Neural cell (in vitro differentiated cells): ENCODE measurements around the gene ALOX12B. TPM values are rescaled to one million over a fixed set of nuclear protein-coding genes. Genes with fewer than 3 reads are reported as not detected.

Experiments used
- H2AFZ ChIP-seq: fragments of 200-600, 300-800 bp; sonication (generic), shearing (Covaris generic); 2 replicates; pipeline ENCODE4 v1.6.0; 2014; ENCODE audit warnings: low read depth, mild to moderate bottlenecking, antibody characterized with exemption, low read length, moderate library complexity
- H3F3A ChIP-seq: fragments of 200-600 bp; shearing (Covaris generic); 2 replicates; pipeline ENCODE4 v1.6.1; 2016; ENCODE audit warnings: mild to moderate bottlenecking, moderate library complexity, mixed read lengths, antibody characterized with exemption, low read length; ENCODE audit not compliant: insufficient read depth, poor library complexity, severe bottlenecking
- H3K27ac ChIP-seq: fragments of 200-600, 300-800 bp; sonication (generic), shearing (Covaris generic); 2 replicates; pipeline ENCODE4 v1.5.1; 2014; ENCODE audit warnings: mild to moderate bottlenecking, low read length, moderate library complexity
- H3K27me3 ChIP-seq: fragments of 300-800, 200-600 bp; sonication (generic), shearing (Covaris generic); 2 replicates; pipeline ENCODE4 v1.6.0; 2014; ENCODE audit warnings: mild to moderate bottlenecking, low read depth, low read length, moderate library complexity; ENCODE audit not compliant: insufficient read depth
- H3K36me3 ChIP-seq: fragments of 300-800, 200-600 bp; sonication (generic), shearing (Covaris generic); 2 replicates; pipeline ENCODE4 v1.5.1; 2014; ENCODE audit warnings: mild to moderate bottlenecking, antibody characterized with exemption, low read length, moderate library complexity; ENCODE audit not compliant: insufficient read depth
- H3K4me2 ChIP-seq: fragments of 300-800, 200-600 bp; sonication (generic), shearing (Covaris generic); 2 replicates; pipeline ENCODE4 v1.6.0; 2014; ENCODE audit warnings: mild to moderate bottlenecking, low read length
- H3K4me3 ChIP-seq: fragments of 300-800, 200-600 bp; sonication (generic), shearing (Covaris generic); 2 replicates; pipeline ENCODE4 v1.5.1; 2014; ENCODE audit warnings: mild to moderate bottlenecking, low read length, moderate library complexity
- H3K79me2 ChIP-seq: fragments of 200-600 bp; shearing (Covaris generic); replicated peaks from 2 replicates; pipeline ENCODE4 v1.6.0; 2014; ENCODE audit warnings: mild to moderate bottlenecking, low read length, moderate library complexity; ENCODE audit not compliant: insufficient read depth
- H3K9ac ChIP-seq: fragments of 300-800, 200-600 bp; sonication (generic), shearing (Covaris generic); 2 replicates; pipeline ENCODE4 v1.6.1; 2016; ENCODE audit warnings: mild to moderate bottlenecking, low read length, mixed read lengths
- H3K9me2 ChIP-seq: fragments of 200-600 bp; shearing (Covaris generic); 2 replicates; pipeline ENCODE4 v1.6.1; 2016; ENCODE audit warnings: mild to moderate bottlenecking, low read length, mixed read lengths; ENCODE audit not compliant: insufficient read depth
- H3K9me3 ChIP-seq: fragments of 200-600, 300-800 bp; sonication (generic), shearing (Covaris generic); 2 replicates; pipeline ENCODE4 v1.6.1; 2016; ENCODE audit warnings: mild to moderate bottlenecking, mixed run types, low read length, moderate library complexity, mixed read lengths
- H4K20me1 ChIP-seq: fragments of 200-600 bp; shearing (Covaris generic); 2 replicates; pipeline ENCODE4 v1.6.1; 2016; ENCODE audit warnings: mild to moderate bottlenecking, mixed run types; ENCODE audit not compliant: insufficient read depth
- CTCF ChIP-seq: fragments of 450-650 bp; IDR thresholded peaks from 2 replicates; pipeline ENCODE4 v1.5.1; 2014; ENCODE audit warnings: antibody characterized with exemption, mild to moderate bottlenecking, moderate library complexity; ENCODE audit not compliant: poor library complexity, severe bottlenecking
- EP300 ChIP-seq: fragments of 450-650 bp; conservative IDR thresholded peaks from 2 replicates; pipeline ENCODE4 v1.6.1; 2014; ENCODE audit warnings: antibody characterized with exemption, mild to moderate bottlenecking, moderate library complexity; ENCODE audit not compliant: poor library complexity, severe bottlenecking
- EZH2 ChIP-seq: fragments of 200-600, 300-800 bp; shearing (Covaris generic), sonication (generic); IDR thresholded peaks from 2 replicates; pipeline ENCODE4 v1.6.1; 2014; ENCODE audit warnings: antibody characterized with exemption, low read length, borderline replicate concordance, mild to moderate bottlenecking; ENCODE audit not compliant: insufficient read depth, poor library complexity, severe bottlenecking
- MXI1 ChIP-seq: fragments of 450-650 bp; conservative IDR thresholded peaks from 2 replicates; pipeline ENCODE4 v1.6.1; 2014; ENCODE audit warnings: antibody characterized with exemption, mild to moderate bottlenecking; ENCODE audit not compliant: poor library complexity, severe bottlenecking
- POLR2AphosphoS5 ChIP-seq: IDR thresholded peaks from 2 replicates; pipeline ENCODE4 v1.6.1; 2012
- RAD21 ChIP-seq: fragments of 450-650 bp; conservative IDR thresholded peaks from 2 replicates; pipeline ENCODE4 v1.6.1; 2014; ENCODE audit warnings: antibody characterized with exemption, mild to moderate bottlenecking, moderate library complexity
- REST ChIP-seq: IDR thresholded peaks from 2 replicates; pipeline ENCODE4 v1.6.1; 2012; ENCODE audit warnings: borderline replicate concordance
- SMC3 ChIP-seq: fragments of 450-650 bp; conservative IDR thresholded peaks from 2 replicates; pipeline ENCODE4 v1.6.1; 2014; ENCODE audit warnings: antibody characterized with exemption, mild to moderate bottlenecking, moderate library complexity; ENCODE audit not compliant: poor library complexity
- TAF1 ChIP-seq: IDR thresholded peaks from 2 replicates; pipeline ENCODE4 v1.6.1; 2012; ENCODE audit warnings: low read depth
- polyA plus RNA-seq: library from polyadenylated mRNA; depleted of rRNA; stranded (reverse); fragments of >200 nt; gene quantifications from 2 replicates; pipeline ENCODE4 v1.2.3, GENCODE V29; 2014

ALOX12B gene
- polyA plus RNA-seq, 1 donor from 2014 or later, result 0.31 TPM

GRCh38 chr17:8031261-8031661, 56.3 kb downstream of the ALOX12B start:
- no peaks in the 10 kb centered on the region for H3F3A ChIP-seq
- H3K27ac ChIP-seq, result no peak overlapping the region
- H3K79me2 ChIP-seq, result no peaks in the 10 kb centered on the region
- H3K4me2 ChIP-seq, result no peak overlapping the region
- H3K4me3 ChIP-seq, result no peak overlapping the region
- no peaks in the 10 kb centered on the region for H3K36me3 ChIP-seq
- H3K27me3 ChIP-seq, result no peaks in the 10 kb centered on the region
- H3K9me2 ChIP-seq, result no peaks in the 10 kb centered on the region
- no peak overlapping the region for H3K9ac ChIP-seq
- no peaks in the 10 kb centered on the region for H3K9me3 ChIP-seq
- H2AFZ ChIP-seq, result no peak overlapping the region
- H4K20me1 ChIP-seq, result no peaks in the 10 kb centered on the region
- TF ChIP-seq TAF1 (no peak), EZH2 (no peak), EP300 (no peak), RAD21 (no peak), SMC3 (no peak), POLR2AphosphoS5 (no peak), CTCF (no peak), MXI1 (no peak), REST (no peak)

GRCh38 chr17:8029121-8029520, 58.4 kb downstream of the ALOX12B start:
- Histone ChIP-seq H3K4me3 (no peak overlapping the region), H2AFZ (no peak overlapping the region), H4K20me1 (no peaks in the 10 kb centered on the region), H3K4me2 (no peak overlapping the region), H3K9me3 (no peaks in the 10 kb centered on the region), H3K9me2 (no peaks in the 10 kb centered on the region), H3K79me2 (no peaks in the 10 kb centered on the region), H3K9ac (no peak overlapping the region), H3F3A (no peaks in the 10 kb centered on the region), H3K36me3 (no peaks in the 10 kb centered on the region), H3K27me3 (no peaks in the 10 kb centered on the region), H3K27ac (no peak overlapping the region)
- TF ChIP-seq RAD21 (no peak), REST (no peak), EZH2 (no peak), CTCF (no peak), TAF1 (no peak), EP300 (no peak), POLR2AphosphoS5 (no peak), SMC3 (no peak)
